Astrocyte of the cerebellum (primary cell): ENCODE measurements around the gene TMEM11.
"Not testable (repeated sequence)": the region's sequence is repeated elsewhere in the genome, so short reads cannot be mapped to it uniquely, and the experiment has no call there.

Experiments
- DNase-seq: peaks from one replicate; pipeline ENCODE4 v3.0.0-alpha.2; 2011; ENCODE audit warnings: low read depth
- H3K4me3 ChIP-seq: 2 replicates; pipeline ENCODE4 v1.5.1; 2011; ENCODE audit warnings: mild to moderate bottlenecking, low read depth, low read length, moderate library complexity
- in situ Hi-C: cut with HindIII; loops from 2 replicates; pipeline ENCODE4 v1.10.0; 2017; ENCODE audit warnings: low sequenced_read_pairs
- TF ChIP-seq, protein P1 (sequence below): IDR thresholded peaks from 2 replicates; pipeline ENCODE4 v1.5.1; 2012; ENCODE audit warnings: low read length, low read depth, moderate library complexity, mild to moderate bottlenecking; ENCODE audit errors: missing control alignments

The TMEM11 gene

GRCh38 chr17:21193031-21193430, 20.9 kb downstream of the TMEM11 start:
- TF ChIP-seq, protein P1, sequence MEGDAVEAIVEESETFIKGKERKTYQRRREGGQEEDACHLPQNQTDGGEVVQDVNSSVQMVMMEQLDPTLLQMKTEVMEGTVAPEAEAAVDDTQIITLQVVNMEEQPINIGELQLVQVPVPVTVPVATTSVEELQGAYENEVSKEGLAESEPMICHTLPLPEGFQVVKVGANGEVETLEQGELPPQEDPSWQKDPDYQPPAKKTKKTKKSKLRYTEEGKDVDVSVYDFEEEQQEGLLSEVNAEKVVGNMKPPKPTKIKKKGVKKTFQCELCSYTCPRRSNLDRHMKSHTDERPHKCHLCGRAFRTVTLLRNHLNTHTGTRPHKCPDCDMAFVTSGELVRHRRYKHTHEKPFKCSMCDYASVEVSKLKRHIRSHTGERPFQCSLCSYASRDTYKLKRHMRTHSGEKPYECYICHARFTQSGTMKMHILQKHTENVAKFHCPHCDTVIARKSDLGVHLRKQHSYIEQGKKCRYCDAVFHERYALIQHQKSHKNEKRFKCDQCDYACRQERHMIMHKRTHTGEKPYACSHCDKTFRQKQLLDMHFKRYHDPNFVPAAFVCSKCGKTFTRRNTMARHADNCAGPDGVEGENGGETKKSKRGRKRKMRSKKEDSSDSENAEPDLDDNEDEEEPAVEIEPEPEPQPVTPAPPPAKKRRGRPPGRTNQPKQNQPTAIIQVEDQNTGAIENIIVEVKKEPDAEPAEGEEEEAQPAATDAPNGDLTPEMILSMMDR = no peak
- in situ Hi-C loops = no loop called here
- no peak for DNase-seq
- no peak overlapping the region for H3K4me3 ChIP-seq

GRCh38 chr17:21192414-21192813, 21.5 kb downstream of the TMEM11 start:
- in situ Hi-C loops, DNase-seq, H3K4me3 ChIP-seq: not testable (repeated sequence)

DNA sequence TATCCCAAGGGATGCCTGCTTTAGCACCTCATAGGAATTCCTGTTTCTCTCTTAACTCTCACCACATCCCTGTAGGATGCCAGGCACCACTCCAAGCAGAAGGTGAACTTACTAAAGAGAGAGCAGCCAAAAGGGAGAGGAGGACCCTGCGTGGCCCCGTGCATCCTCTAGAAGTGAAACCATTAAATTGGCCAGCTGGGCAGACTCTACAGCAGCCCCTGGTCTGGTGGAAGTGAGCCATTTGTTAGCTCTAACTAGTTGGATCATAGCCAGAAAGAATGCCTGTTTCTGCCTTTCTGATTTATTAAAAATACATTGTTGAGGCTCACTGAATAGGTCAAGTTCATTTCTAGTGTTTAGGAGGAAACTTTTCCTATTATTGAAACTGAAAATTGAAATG, 22.3 kb downstream of the TMEM11 start:
- H3K4me3 ChIP-seq = no peak overlapping the region
- no peak for DNase-seq
- in situ Hi-C loops = no loop called here
- TF ChIP-seq, protein P1 = no peak

GRCh38 chr17:21190078-21190477, 23.9 kb downstream of the TMEM11 start:
- TF ChIP-seq, protein P1 = no peak
- in situ Hi-C loops = no loop called here
- H3K4me3 ChIP-seq = no peak overlapping the region
- DNase-seq = no peak

DNA sequence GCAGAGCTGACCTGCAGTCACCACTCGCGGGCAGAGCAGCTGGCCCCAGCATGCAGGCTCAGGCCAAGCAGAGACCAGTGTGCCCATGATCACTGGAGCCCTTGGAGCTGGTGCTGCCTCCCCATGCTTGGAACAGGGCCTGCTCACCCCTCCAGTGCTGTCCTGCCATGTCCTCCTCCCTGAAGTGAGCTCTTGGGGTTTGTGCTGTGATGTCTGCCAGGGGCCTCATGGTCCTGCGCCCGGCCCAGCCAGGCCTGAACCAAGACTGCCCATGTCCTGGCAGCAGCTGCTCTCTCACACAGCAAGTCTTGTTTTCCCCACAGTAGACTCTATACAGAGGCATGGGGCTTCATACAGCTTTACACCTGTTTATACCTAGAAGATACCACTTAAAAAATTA, 24.6 kb downstream of the TMEM11 start:
- TF ChIP-seq, protein P1 = no peak
- in situ Hi-C loops = no loop called here

DNA sequence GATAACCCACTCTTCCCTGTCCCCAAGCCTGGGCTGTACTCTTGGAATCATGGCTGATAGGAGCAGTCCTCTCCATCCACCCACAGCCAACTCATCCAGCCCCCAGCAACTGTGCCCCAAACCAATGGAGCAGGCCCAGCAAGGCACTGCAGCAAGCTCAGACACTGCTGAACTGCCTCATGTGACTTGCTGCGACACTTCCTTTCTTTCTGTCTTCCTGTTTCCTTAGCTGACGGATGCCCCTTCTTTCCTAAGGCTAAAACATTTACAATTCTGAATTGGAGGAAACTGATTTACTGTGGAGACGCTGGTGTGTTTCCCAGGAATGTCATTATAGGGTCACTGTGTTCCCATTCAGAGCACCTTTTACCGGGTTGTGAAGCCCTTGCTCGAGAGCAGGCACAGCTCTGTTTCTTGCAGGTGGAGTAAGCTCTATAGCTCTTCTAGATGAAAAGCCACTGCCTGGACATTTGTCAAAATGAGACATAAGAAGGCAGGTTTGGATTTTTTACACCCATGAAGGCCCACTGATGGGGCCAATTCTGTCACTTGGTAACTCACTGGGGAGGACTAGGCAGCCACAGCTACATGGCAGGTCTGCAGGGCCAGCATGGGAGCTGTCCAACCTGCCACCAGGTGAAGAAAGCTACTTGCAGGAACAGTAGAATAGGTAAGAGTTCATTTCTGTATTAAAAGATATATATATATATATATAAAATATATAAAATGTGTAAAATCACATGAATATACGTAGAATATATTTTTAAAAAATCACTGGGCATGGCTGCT, 27.4 kb downstream of the TMEM11 start:
- in situ Hi-C loops = no loop called here
- DNase-seq = no peak
- TF ChIP-seq, protein P1 = no peak
- H3K4me3 ChIP-seq = no peak overlapping the region

More for the DNA sequence above, 24.6 kb downstream of the TMEM11 start:
- no peak overlapping the region for H3K4me3 ChIP-seq
- no peak for DNase-seq

DNA sequence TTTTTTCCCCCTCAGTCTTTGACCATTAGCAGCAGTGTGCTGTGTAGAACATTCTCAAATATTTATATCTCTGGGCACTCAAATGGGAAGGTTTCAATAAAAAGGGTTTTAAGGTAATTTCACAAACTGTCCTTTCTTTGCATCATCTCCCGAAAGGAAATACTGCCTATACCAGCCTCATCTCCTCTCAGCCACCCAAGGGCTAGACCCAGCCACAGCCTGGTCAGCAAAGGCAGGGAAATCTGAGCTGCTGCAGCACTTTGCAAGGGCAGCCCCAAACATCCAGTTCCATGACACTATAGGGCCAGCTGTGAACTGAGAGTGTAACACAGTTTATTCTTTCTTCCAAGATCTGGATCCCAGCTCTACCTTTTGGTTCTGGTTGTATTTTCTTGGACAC, 28.9 kb downstream of the TMEM11 start:
- H3K4me3 ChIP-seq = no peak overlapping the region
- TF ChIP-seq, protein P1 = no peak
- no peak for DNase-seq
- in situ Hi-C loops = no loop called here
